T-helper 1 cell treated with Interleukin-12 subunit alpha and Interleukin-12 subunit beta and Interleukin-4 antibody, amounts not matched to agents 30 μg/mL and 1 μg/mL, for 36 hours (primary cell): ENCODE measurements around the gene ZNF865.

Source experiments
- H3K27ac Mint-ChIP-seq: one replicate; pipeline ENCODE4 v1.8.0; 2021; ENCODE audit warnings: mild to moderate bottlenecking, mixed read lengths
- H3K27me3 Mint-ChIP-seq: one replicate; pipeline ENCODE4 v1.8.0; 2021; ENCODE audit warnings: low read depth, mixed read lengths
- H3K36me3 Mint-ChIP-seq: one replicate; pipeline ENCODE4 v1.8.0; 2021; ENCODE audit warnings: low read depth, mixed read lengths
- H3K4me1 Mint-ChIP-seq: one replicate; pipeline ENCODE4 v1.8.0; 2021; ENCODE audit warnings: low read depth, mixed read lengths
- H3K4me3 Mint-ChIP-seq: one replicate; pipeline ENCODE4 v1.8.0; 2021; ENCODE audit warnings: mild to moderate bottlenecking, moderate library complexity, mixed read lengths
- H3K9me3 Mint-ChIP-seq: one replicate; pipeline ENCODE4 v1.8.0; 2021; ENCODE audit warnings: mixed read lengths

ZNF865 gene

DNA sequence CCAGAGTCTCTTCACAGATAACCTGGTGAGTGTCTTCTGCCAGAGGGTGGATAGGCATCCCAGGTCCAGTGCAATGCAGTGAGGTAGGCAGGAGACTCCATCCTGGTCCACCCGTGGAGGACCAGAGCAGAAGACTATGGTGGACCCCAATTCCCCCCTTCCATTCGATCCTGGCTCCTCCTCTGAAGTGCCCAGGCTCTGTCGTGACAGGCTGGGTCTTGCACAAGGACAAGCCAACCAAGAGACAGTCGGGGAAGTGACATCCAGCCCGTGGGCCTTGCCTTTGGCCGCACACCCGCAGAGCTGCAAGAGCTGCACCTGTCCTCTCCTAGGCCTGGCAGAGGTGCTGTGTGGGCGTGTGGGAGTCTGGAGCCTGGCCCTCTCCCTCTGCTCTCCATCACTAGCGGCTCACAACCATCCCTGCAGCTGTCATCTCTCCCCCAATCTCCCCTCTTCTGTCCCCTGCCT is 15.8 kb downstream of the ZNF865 start:
- Mint-ChIP-seq H3K36me3 (peaks cover 21% of the 10 kb centered on the region), H3K4me3 (no peak overlapping the region), H3K27ac (no peak overlapping the region), H3K27me3 (no peaks in the 10 kb centered on the region), H3K9me3 (no peaks in the 10 kb centered on the region), H3K4me1 (peaks cover 23% of the 10 kb centered on the region)

- H3K4me3 Mint-ChIP-seq, result no peak overlapping the region
- peaks cover 19% of the 10 kb centered on the region for H3K36me3 Mint-ChIP-seq
- no peak overlapping the region for H3K27ac Mint-ChIP-seq
- peaks cover 29% of the 10 kb centered on the region for H3K4me1 Mint-ChIP-seq
- H3K27me3 Mint-ChIP-seq, result no peaks in the 10 kb centered on the region
- H3K9me3 Mint-ChIP-seq, result no peaks in the 10 kb centered on the region
These were observed 16.3 kb downstream of the ZNF865 start for GRCh38 chr19:55621673-55622231.

GRCh38 chr19:55622242-55622969 is 17.0 kb downstream of the ZNF865 start:
- Mint-ChIP-seq H3K27ac (no peak overlapping the region), H3K4me1 (peaks cover 34% of the 10 kb centered on the region), H3K9me3 (no peaks in the 10 kb centered on the region), H3K4me3 (no peak overlapping the region), H3K36me3 (peaks cover 15% of the 10 kb centered on the region), H3K27me3 (no peaks in the 10 kb centered on the region)

GRCh38 chr19:55623130-55623529 is 17.7 kb downstream of the ZNF865 start:
- Mint-ChIP-seq H3K27me3 (peaks cover 4% of the 10 kb centered on the region), H3K4me3 (no peak overlapping the region), H3K4me1 (peaks cover 38% of the 10 kb centered on the region), H3K36me3 (peaks cover 14% of the 10 kb centered on the region), H3K27ac (peak overlapping the region; percentile 18), H3K9me3 (no peaks in the 10 kb centered on the region)

GRCh38 chr19:55623561-55623960 is 18.1 kb downstream of the ZNF865 start:
- H3K27me3 Mint-ChIP-seq, result peaks cover 5% of the 10 kb centered on the region
- H3K4me3 Mint-ChIP-seq, result no peak overlapping the region
- peaks cover 38% of the 10 kb centered on the region for H3K4me1 Mint-ChIP-seq
- H3K27ac Mint-ChIP-seq, result no peak overlapping the region
- H3K36me3 Mint-ChIP-seq, result peaks cover 13% of the 10 kb centered on the region
- no peaks in the 10 kb centered on the region for H3K9me3 Mint-ChIP-seq

GRCh38 chr19:55624109-55625003 is 18.9 kb downstream of the ZNF865 start, which contains the start of gene ZNF784:
Gene ZNF784, minus strand, starts transcription at chr19:55624566. Its CDS starts 5 bp downstream, at chr19:55624561.
- Mint-ChIP-seq H3K4me1 (peaks cover 38% of the 10 kb centered on the region), H3K27ac (peak within 1 kb of the TSS; percentile 97), H3K27me3 (peaks cover 5% of the 10 kb centered on the region)

GRCh38 chr19:55625004-55625326 is 19.5 kb downstream of the ZNF865 start:
- Mint-ChIP-seq H3K9me3 (no peaks in the 10 kb centered on the region), H3K27me3 (peaks cover 5% of the 10 kb centered on the region), H3K27ac (peak overlapping the region; percentile 97), H3K36me3 (peaks cover 10% of the 10 kb centered on the region), H3K4me1 (peaks cover 38% of the 10 kb centered on the region), H3K4me3 (peak overlapping the region; percentile 91)

More at GRCh38 chr19:55624109-55625003, 18.9 kb downstream of the ZNF865 start, which contains the start of gene ZNF784:
- no peaks in the 10 kb centered on the region for H3K9me3 Mint-ChIP-seq
- peaks cover 12% of the 10 kb centered on the region for H3K36me3 Mint-ChIP-seq
- peak within 1 kb of the TSS; percentile 91 for H3K4me3 Mint-ChIP-seq

- Mint-ChIP-seq H3K27me3 (peaks cover 5% of the 10 kb centered on the region), H3K4me1 (peaks cover 34% of the 10 kb centered on the region), H3K27ac (peak overlapping the region; percentile 90), H3K36me3 (peaks cover 3% of the 10 kb centered on the region), H3K4me3 (peak overlapping the region; percentile 75), H3K9me3 (no peaks in the 10 kb centered on the region)
These were observed 20.9 kb downstream of the ZNF865 start for GRCh38 chr19:55626350-55626749.

DNA sequence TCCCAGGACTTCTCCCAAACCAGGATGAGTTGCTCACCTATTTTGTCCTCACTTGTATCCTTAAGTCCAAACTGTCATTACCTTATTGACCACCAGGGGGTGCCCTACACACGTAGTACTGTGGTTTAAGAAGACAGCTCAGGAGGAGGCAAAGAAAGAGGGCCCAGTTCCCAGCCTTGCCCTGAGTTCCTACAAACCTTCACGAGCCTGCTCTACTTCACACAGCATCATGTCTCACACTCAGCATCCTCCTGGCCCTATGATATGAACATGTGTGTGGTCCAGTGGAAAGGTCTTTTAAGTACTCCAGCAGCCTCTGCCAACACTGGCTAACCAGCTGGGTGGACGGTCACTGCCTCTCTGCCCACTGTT is 27.0 kb downstream of the ZNF865 start:
- Mint-ChIP-seq H3K4me1 (peaks cover 37% of the 10 kb centered on the region), H3K4me3 (no peak overlapping the region), H3K27ac (peak overlapping the region; percentile 42), H3K27me3 (peaks cover 5% of the 10 kb centered on the region), H3K36me3 (peaks cover 16% of the 10 kb centered on the region), H3K9me3 (no peaks in the 10 kb centered on the region)

GRCh38 chr19:55633861-55634260 is 28.4 kb downstream of the ZNF865 start:
- H3K4me3 Mint-ChIP-seq, result no peak overlapping the region
- H3K9me3 Mint-ChIP-seq, result no peaks in the 10 kb centered on the region
- H3K36me3 Mint-ChIP-seq, result peaks cover 16% of the 10 kb centered on the region
- H3K4me1 Mint-ChIP-seq, result peaks cover 37% of the 10 kb centered on the region
- H3K27me3 Mint-ChIP-seq, result no peaks in the 10 kb centered on the region
- H3K27ac Mint-ChIP-seq, result no peak overlapping the region

DNA sequence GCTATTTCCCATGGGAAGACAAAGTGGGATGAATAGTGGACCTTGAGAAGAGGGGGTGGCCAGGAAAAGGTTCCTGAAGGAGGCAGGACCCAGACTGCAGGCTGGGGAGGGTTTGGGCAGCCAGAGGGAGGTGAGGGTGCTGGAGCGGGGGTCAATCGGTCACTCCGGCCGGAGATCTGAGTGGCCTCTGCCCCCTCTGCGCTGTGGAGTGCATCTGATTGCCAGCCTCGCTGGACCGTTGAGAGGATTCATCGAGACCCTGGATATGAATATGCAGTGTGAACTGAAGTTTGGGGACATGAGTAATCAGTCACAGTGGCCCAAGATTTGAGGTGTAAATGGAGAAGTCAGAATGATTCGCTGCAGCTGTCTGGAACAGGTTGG is 29.9 kb downstream of the ZNF865 start:
- no peaks in the 10 kb centered on the region for H3K9me3 Mint-ChIP-seq
- peaks cover 19% of the 10 kb centered on the region for H3K36me3 Mint-ChIP-seq
- no peaks in the 10 kb centered on the region for H3K27me3 Mint-ChIP-seq

DNA sequence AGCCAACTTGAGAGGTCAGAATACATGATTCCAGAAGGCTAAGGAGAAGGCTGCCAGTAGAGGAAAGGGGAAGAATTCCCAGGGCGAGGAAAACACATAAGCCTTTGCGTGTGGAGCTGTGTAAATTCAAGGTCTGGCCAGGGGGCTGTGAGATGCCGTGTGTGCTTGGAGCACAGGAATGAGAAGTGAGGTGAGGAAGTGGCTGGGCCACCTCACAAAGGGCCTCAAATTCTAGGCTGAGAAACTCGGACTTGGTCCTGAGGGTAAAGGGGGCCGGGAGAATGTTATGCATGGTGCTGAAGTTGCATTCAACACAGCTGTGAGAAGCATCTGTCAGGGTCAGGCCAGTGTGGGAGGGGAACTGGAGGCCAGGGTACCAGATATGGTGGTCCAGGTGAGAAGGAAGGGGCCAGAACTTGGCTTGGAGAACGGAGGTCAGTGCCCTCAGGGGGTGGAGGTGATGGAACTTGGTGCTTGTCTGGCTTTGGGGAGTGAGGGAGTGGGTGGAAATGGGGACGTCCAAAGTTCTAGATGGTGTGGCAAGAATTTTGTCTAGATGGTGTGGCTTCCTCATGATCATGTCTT is 30.5 kb downstream of the ZNF865 start:
- no peaks in the 10 kb centered on the region for H3K27me3 Mint-ChIP-seq
- peak overlapping the region; percentile 100 for H3K27ac Mint-ChIP-seq
- H3K4me3 Mint-ChIP-seq, result peak overlapping the region; percentile 100
- peaks cover 46% of the 10 kb centered on the region for H3K4me1 Mint-ChIP-seq
- peaks cover 19% of the 10 kb centered on the region for H3K36me3 Mint-ChIP-seq
- H3K9me3 Mint-ChIP-seq, result no peaks in the 10 kb centered on the region

More for the DNA sequence above, 29.9 kb downstream of the ZNF865 start:
- H3K27ac Mint-ChIP-seq, result peak overlapping the region; percentile 100
- peaks cover 43% of the 10 kb centered on the region for H3K4me1 Mint-ChIP-seq
- H3K4me3 Mint-ChIP-seq, result peak overlapping the region; percentile 100

DNA sequence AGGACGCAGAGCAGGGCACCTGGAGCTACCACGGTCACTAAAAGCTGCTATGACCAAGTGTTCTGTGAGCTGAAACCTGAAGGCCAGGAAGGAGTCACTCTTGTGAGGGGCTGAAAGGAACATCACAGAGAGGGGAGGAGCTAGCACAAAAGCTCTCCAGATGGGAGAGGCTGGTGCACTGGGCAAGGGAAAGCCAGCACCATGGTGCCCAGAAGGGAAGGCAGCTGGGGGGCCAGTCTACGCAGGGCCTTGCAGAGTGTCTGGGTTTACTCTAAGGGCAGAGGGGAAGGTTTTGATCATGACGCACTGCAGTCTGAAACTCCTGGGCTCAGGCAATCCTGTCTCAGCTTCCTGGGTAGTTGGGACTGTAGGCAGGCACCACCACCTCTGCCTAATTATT is 31.3 kb downstream of the ZNF865 start:
- H3K36me3 Mint-ChIP-seq, result peaks cover 19% of the 10 kb centered on the region
- peak overlapping the region; percentile 100 for H3K4me3 Mint-ChIP-seq
- no peaks in the 10 kb centered on the region for H3K9me3 Mint-ChIP-seq
- H3K27ac Mint-ChIP-seq, result peak overlapping the region; percentile 100
- H3K27me3 Mint-ChIP-seq, result no peaks in the 10 kb centered on the region
- peaks cover 46% of the 10 kb centered on the region for H3K4me1 Mint-ChIP-seq

DNA sequence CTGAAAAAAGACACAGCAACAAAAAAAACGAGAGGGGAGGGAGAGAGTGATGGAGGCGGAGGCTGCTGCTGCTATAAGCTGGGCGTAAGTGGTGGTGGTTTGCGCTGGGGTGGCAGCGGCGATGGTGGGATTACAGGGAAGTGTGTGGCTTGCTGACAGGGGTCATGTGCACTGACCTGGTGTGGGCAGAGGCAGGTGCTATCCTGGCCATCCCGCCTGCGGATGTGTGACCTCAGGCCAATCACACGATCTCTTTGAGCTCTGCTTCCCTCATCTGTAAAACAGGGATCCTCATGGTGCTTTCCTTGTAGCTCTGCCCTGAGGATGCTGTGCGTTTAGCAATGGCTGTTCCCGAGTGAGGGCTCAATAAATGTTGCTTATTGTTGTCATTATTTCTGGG is 32.1 kb downstream of the ZNF865 start:
- Mint-ChIP-seq H3K27ac (no peak overlapping the region), H3K4me3 (no peak overlapping the region), H3K27me3 (no peaks in the 10 kb centered on the region), H3K9me3 (no peaks in the 10 kb centered on the region), H3K4me1 (peaks cover 43% of the 10 kb centered on the region), H3K36me3 (peaks cover 19% of the 10 kb centered on the region)
